Activated naive CD4-positive, alpha-beta T cell treated with anti-CD3 and anti-CD28 coated beads, Interleukin-2, amount 50 U/mL, for 16 hours (primary cell): Measurements from ENCODE around the gene CACNA1A.
"Not testable (repeated sequence)": the region's sequence is repeated elsewhere in the genome, so short reads cannot be mapped to it uniquely, and the experiment has no call there.

Experiments used
- DNase-seq: peaks from one replicate; pipeline ENCODE4 v3.0.0-alpha.2; 2020

The CACNA1A gene

DNA sequence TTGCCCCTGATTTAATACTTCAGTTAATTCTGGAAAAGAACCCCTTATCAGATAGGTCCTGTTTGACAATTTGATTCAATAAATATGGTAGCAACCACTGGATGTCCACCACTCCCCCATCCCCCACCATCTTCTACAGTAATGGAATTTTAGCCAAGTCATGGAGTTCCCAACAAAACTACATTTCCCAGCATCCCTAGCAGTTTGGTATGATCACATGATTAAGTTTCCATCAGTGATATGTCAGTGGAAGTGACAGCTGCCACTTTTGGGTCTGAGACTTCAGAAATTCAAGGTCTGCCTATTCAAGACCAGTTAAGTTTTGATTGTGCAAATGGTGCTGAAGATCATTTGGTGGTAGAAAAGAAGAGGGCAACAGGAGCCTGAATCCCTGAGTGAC lies 85.5 kb downstream of the CACNA1A start:
- no peak for DNase-seq

DNA sequence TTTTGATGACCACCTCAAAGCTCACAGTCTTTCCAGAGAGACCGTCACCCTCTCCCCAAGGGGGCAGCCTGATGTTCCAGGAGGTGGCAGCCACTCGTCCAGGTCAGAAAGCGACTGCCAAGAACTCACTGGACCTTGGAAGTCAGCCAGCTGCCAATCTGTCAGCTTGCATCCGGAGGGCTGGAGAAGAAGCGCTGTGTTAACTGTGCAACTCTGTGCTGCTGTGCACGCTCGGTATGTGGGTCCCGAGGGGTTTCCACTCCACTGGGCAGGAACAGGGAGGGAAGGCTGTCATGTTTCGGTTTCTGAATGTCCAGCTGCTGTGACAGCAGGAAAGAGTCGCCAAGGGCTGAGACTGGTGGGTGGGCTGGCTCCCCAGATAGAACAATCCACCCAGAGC lies 89.2 kb downstream of the CACNA1A start:
- DNase-seq = no peak

DNA sequence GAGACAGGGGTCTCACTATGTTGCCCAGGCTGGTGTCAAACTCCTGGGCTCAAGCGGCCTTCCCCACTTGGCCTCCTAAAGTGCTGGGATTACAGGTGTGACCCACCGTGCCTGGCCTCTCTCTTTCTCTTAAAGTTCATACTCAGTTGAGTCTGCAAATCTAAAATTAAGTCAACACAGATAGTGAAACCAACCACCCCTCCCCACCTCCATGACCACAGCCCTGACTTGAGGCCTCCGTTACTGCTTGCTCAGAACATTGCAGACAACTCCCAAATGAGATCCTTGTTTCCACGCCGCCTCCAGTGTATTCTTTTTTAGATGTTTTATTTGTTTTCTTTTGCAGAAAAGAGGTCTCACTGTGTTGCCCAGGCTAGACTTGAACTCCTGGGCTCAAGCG lies 94.4 kb downstream of the CACNA1A start:
- DNase-seq = no peak

DNA sequence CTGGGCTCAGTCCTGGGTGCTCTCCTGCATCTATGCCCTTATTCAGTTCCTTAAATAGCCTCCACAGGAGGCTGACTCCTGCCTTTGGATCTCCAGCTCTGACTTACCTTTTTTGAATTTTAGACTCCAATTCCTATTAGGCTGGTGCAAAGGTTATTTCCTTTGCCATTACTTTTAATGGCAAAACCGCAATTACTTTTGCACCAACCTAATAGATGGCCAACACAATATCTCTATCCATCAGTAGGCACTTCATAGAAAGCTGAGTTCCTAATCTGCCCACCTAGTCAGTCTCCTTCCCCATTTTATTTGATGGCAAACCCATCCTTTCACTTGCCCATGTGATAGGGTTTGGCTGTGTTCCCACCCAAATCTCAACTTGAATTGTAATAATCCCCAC lies 95.3 kb downstream of the CACNA1A start:
- no peak for DNase-seq

DNA sequence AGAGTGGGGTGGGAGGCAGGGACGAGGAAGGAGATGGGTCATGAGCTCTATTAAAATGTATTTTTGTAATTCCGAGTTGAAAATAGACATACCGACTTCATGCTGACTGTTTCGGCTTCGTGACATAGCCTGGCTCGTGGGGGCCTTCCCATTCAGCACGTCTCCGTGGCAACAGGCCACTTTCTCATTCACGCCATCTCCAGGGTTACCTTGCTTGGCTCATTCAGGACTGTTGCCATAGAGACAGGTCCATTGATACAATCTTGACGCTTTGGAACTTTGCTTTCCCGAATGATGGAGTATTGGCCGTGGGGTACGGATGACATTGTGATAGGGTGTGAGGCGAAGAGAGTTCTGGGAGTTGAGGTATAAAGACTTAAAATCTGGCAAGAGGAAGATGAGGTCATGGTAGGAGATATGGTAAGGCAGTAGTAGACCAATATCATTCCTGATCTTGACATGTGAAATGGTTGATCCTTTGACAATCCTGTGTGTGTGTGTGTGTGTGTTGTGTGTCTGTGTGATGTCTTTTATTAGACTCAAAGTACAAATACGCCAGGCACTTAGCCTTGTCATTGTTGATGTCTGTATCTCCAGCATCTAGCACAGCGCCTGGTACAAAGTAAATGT lies 97.3 kb downstream of the CACNA1A start:
- no peak for DNase-seq

DNA sequence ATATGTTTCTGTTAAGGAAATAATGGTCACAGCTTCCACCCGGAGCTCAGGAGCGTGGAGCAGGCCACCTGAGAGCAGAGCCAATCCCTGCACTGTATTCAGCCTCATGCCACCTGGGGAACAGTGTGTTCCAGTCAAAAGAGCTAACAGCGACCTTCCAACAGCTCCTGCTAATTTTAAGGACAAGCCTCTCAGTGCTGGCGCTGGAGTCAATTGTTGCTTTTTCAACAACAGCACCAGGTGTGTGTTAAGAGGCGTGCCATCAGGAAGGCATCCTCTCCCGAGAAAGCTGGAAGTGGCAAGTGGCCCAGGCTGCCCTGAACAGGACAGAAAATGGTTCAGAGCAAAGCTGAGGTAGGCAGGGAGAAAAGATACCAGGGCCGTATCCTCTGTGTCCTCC lies 102.0 kb downstream of the CACNA1A start:
- no peak for DNase-seq

DNA sequence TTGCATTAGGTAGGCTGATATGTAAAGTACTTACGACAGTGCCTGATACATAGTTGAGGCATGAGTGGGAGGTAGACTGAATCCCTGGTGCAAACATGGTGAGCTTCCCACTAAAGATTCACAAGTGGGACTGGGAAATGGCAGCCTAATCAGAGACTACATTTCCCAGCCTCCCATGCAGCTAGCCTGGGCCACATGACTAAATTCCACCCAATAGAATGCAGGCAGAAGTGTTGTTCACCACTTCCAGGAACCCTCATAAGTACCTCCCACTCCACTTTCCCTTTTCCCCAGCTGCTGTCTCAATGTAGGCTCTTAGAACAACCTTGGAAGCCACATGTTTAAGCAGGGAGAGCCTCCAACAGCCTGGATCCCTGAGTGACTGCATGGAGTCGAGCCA lies 104.9 kb downstream of the CACNA1A start:
- DNase-seq = no peak

DNA sequence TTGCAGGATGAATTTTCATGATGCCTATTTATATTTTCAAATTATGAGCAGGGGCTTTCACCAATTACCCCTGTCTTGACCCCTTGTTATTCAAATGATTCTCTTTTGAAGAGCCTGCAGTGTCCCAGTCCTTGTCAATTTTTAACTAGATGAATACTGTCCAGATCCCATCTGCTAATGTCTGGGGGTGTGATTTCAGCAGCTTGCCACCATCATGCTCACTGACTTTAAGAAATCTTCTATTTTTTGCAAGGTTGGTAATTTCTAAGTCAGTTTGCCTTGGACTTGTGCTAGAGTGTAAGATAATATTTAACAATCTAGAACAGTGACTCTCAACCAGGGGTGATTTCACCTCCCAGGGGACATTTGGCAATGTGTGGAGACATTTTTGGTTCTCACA lies 106.0 kb downstream of the CACNA1A start:
- no peak for DNase-seq

DNA sequence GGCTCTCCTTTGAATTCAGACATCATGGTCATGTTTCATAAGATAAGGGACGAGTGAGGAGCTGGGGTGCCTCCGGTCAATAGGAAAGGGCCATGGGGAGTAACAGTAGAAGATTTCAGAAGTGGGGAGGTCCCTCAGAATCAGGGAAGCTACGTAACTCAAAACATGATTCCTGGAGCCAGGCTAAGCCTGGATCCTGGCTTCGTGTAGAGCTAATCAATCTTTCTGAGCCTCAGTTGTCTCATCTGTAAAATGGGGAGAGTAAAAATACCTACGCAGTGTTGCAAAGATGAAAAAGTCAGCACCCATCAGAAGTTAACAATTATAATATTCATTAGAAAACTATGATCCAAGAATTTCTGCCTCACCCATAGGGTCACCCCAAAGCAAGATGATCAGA lies 106.5 kb downstream of the CACNA1A start:
- no peak for DNase-seq

DNA sequence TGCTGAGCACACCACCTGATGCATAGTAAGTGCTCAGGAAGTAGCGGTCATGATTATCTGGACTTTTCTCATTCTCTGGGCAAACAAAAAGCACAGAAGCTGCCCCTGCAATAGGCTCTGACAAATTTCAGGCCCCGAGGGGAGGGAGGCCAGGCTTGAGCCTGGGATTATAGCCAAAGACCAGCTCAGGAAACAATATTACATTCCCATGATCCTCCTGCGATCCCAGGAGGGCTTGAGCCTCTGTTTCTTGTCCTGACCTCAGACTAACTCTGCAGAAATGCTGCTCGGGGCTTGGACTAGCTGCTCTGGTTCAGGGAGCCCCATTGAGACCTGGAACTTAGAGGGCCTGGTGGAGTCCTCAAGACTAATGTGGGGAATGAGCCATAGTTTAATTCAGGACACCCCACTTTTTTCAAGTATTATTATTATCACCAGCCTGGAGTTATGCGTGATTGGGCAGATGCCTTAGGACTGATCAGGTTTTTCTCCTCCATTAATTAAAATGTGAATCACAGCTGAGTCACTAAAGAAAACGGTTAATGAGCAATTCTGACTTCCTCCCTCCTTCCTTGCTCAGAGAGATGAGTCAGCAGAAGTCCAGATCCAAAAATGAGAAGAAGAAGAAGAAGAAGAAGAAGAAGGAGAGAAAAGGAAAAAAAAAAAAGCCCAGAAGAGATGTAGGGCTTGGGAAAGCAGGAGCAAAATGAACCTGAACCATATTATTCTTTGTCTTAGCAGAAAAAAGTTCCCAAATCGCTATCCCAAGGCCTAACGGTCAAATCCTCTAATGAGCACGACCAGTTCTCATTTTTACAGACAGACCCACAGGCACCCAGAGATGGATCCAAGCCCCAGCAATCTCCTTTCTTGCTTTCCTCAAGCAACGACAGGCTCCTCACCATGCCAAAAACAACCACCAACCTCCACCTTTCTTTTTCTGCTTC lies 107.2 kb downstream of the CACNA1A start:
- no peak for DNase-seq

DNA sequence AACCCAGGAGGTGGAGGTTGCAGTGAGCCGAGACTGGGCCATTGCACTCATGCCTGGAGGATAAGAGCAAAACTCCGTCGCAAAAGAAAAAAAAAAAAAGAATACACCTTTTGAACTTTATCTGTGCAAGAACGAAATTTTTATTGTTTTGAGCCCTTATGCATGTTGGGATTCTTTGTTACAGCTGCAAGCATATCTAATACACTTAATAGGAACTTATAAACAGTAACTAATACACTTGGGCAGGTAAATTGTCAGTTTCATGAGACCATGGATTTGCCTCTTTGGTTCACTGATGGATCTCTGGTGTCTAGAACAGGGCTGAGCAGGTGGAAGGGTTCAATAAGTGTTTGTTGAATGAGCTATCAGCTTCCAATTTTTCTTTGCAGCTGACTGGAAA lies 108.1 kb downstream of the CACNA1A start:
- no peak for DNase-seq

DNA sequence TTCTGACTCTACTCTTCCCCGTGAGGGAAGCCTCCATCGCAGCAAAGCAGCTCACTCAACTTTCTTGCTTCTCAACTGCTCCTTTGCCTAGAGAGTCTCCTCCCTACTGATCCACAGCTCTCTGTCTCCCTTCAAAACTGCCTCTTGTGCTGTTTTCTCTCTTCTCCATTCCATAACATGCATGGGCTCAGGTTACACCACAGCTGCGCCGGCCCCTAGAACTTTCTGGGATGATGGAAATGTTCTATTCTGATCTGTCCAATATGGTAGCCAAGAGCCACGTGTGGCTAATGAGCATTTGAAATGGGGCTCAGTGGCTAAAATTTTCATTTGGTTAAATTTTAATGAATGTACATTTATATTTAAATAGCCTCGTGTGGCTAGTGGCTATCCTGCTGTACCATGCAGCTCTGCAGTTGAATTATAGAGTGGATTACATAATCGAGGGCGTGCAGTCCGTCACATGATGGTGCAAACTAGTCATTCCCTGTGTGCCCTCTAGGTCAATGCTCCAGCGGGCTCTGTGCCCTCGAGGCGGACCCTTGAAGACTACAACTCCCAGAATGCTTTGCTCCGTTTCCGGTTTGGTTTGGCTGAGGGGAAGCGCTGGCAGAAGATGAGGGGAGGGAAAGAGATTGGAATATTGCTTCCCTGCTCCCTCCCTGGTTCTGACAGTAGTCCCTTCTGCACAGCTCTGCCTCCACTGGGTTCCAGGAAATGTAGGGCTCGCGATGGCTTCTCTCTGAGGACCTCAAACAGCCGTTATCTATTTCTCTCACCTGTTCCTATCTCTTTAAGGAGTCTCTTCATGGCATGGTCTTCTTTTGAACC lies 109.8 kb downstream of the CACNA1A start:
- no peak for DNase-seq

DNA sequence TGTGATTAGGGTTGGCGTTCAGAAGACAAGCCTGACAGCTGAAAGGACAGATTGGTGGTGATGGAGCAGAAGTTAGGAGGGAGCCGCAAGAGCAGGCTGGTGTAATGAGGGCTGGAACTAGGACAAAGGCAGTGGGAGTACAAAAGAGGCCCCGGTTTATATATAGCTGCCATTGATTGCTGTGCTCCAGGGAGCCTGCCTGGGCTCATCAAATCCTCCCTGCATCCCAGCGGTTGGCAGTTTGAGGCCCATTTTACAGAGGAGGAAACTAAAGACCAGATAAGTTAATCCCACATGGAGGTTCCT lies 123.7 kb downstream of the CACNA1A start:
- DNase-seq = no peak

DNA sequence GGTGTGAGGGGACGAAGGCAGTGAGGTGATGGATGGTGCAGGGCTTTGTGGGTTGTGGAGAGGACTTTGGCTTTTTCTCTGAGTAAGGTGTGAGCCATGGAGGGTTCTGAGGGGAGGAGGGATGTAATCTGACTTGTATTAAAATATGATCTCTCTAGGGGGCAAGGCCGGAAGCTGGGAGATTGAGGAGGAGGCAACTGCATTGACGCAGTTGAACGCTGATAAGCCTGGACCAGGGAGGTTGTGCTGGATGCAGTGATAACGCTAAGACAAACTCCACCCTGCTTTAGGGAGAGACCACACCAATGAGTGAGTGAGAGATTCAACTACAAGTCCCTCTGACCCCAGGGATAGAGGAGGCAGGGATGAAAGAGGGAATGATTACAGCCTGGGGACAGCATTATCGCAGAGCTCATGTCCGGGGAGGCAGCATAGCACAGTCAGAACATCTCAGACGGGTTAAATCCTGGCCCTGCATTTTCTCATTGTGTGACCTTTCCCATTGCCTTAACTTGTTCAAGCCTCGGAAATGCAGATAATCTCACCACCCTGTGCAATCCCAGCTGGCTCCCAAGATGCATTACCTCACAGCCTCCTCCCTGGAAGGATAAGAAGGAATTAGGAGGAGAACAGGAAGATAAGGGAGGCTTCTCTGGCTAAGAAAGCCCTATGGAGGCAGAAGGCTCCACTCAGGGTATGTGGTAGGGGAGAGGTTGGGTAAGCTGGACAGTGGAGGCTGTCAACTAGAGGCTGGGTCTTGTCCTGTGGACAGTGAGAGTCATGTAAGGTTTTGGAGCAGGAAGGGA lies 124.2 kb downstream of the CACNA1A start:
- no peak for DNase-seq

DNA sequence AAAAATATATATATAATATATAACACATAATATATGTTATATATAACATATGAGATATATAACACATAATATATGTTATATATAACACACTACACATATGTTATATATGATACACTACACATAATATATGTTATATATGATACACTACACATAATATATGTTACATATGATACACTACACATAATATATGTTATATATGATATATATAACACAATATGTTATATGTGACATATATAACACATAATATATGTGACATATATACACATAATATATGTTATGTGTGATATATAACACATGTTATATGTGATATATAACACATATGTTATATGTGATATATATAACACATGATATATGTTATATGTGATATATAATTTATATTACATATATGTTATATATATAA lies 129.7 kb downstream of the CACNA1A start:
- no peak for DNase-seq

DNA sequence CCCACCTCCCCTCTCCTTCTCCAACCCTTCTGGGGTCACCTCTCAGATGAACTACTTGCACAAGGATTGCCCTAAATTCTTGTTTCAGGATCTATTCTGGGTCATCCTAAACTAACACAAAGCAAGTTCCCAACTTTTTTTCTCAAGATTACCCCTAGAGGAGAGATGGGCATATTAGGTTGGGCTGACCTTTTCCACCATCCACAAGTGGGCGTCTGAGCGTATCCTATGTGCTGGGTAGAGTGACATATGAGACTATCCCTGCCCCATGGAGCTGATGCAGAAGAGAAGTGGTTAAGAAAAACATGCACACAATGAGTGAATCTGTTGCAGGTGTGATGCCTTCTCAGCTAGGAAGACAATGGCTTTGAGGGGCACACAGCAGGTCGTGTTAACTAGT lies 132.7 kb downstream of the CACNA1A start:
- no peak for DNase-seq

DNA sequence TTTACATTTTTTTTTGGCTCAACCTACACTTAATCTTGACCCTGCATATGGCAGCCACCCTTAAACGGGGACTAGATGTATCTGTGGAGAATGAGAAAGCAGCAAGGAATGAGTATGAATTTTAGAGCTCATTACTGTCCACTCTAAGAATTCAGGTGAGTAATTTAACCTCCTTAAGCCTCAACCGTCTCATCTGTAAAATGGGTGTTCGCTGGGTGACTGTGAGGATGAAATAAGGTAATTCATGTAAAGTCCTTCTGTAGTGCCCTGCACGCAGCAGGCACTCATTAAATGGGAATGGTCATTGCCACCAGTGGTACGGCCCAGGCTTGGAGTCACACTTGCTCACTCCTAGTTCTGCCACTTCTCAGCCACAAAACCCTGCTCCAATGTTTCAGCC lies 135.3 kb downstream of the CACNA1A start:
- DNase-seq = no peak

DNA sequence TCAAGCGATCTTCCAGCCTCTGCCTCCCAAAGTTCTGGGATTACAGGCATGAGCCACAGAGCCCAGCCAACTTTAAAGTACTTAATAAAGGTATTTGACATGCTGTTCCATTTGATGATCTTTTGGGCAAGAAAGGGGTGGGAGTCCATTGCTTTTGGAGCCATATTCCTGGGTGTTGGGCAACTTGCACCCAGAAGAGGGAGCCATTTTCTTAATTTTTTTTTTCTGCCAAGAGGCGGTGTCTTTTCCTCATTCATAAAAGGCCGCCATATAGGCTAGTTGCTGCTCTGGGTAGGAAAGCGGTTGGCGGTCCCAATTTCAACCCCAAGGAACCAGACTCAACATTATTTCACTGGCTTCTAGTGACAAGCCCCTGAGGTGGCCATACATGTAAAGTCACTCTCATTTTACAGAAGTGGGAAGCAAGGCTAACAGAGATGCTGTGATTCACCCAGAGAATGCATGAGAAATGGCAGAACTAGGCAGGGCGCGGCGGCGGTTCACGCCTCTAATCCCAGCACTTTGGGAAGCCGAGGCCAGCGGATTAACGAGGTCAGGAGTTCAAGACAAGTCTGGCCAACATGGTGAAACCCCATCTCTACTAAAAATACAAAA lies 139.6 kb downstream of the CACNA1A start:
- no peak for DNase-seq

DNA sequence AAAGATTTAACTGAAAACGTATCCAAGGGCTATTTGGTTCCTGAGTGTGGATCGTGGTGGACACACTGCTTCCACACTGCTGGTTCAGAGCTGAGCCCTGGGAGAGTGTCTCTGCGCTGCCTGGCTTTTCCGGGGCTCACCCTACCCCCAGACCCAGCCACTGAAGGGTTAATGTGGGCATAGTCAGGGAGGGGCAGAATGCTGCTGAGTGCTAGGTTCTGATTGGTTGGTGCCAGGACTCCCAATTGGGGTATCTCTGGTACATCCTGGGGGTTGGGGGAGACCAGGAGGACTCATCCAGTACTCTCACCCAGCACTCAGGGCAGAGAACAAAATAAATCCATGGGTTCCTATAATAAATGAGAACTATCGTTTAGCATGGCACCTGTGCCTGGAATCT lies 142.3 kb downstream of the CACNA1A start:
- no peak for DNase-seq

DNA sequence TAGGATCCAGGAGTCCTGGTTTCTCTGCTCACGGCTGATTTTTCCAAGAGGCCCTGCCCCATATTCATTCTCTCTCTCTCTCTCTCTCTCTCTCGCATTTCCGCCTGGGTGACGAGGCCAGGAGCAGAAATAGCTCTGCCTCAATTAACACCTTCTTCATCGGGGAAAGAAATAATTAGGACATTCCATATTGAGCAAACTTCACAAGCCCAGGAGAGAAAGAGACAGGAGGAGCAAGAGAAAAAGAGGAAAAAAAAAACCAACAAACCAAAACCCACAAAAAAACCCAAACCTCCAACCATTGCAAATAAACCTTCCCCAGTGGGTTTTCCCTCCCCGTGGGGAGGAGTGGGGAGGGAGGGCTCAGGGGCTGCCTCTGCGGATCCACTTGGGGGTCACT lies 143.0 kb downstream of the CACNA1A start:
- no peak for DNase-seq

DNA sequence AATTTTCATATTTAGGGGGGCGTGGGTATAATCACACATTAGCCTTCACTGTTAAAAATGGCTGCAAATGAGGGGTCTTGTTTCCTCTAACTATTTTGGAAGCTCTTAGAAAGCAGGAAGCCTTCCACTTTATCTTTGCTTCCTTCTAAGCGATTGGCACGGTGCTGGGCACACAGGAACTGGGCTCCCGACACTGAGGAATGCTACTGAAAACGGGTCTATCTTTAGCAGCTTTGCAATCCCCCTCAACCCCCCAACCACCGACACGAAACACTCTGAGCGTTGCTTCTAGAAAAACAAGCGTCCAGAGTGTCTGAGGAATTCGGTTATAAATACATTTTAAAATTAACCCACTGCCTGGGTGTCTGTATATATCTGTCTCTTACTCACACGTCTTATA lies 143.6 kb downstream of the CACNA1A start:
- no peak for DNase-seq

DNA sequence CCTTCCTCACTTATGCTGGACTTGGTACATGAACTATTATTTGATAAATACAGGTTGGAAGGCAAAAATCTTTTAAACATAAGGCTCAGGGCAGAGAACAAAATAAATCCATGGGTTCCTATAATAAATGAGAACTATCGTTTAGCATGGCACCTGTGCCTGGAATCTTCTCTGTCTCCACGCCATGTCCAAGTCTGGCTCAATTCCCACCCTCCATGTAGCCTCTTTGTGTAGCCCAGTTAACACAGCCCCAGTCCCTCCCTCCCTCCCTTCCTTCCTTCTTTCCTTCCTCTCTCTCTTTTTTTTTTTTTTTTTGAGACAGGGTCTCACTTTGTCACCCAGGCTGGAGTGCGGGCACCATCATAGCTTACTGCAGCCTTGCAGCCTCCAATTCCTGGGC lies 144.6 kb downstream of the CACNA1A start:
- DNase-seq = not testable (repeated sequence)
